ENCODE data around the gene RNF5.

DNA sequence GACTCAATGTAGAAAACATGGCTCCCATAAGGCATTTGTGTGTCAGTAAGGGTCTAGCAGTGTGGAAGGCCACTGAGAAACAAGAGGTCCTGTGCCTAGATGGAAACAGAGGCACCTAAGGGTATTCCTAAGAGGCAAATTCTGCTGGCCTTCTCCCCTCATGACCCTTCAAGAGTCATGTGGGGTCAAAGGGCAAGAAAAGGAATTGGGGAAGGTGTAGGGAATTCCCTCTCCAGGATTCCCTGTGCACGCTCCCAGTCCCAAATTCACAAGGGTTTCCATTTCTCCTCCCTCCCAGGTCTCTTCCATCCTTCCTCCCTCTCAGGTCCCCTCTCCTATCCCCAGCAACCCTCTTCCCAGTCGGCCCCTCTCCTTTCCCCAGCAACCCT is 2.9 kb upstream of the RNF5 start:
- TF ChIP-seq, protein P1, sequence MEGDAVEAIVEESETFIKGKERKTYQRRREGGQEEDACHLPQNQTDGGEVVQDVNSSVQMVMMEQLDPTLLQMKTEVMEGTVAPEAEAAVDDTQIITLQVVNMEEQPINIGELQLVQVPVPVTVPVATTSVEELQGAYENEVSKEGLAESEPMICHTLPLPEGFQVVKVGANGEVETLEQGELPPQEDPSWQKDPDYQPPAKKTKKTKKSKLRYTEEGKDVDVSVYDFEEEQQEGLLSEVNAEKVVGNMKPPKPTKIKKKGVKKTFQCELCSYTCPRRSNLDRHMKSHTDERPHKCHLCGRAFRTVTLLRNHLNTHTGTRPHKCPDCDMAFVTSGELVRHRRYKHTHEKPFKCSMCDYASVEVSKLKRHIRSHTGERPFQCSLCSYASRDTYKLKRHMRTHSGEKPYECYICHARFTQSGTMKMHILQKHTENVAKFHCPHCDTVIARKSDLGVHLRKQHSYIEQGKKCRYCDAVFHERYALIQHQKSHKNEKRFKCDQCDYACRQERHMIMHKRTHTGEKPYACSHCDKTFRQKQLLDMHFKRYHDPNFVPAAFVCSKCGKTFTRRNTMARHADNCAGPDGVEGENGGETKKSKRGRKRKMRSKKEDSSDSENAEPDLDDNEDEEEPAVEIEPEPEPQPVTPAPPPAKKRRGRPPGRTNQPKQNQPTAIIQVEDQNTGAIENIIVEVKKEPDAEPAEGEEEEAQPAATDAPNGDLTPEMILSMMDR (IDR thresholded peaks at IDR 0.05; ENCODE audit: poor library complexity, severe bottlenecking) = no peak
- TF ChIP-seq RAD21 (conservative IDR thresholded peaks at IDR 0.05) = no peak
- no peak for TF ChIP-seq EZH2 (IDR thresholded peaks at IDR 0.05; ENCODE audit: borderline replicate concordance, insufficient read depth, low read length, poor library complexity, severe bottlenecking)
- no peak for TF ChIP-seq TAF1 (IDR thresholded peaks at IDR 0.05; ENCODE audit: low read depth)
- TF ChIP-seq, protein P2, sequence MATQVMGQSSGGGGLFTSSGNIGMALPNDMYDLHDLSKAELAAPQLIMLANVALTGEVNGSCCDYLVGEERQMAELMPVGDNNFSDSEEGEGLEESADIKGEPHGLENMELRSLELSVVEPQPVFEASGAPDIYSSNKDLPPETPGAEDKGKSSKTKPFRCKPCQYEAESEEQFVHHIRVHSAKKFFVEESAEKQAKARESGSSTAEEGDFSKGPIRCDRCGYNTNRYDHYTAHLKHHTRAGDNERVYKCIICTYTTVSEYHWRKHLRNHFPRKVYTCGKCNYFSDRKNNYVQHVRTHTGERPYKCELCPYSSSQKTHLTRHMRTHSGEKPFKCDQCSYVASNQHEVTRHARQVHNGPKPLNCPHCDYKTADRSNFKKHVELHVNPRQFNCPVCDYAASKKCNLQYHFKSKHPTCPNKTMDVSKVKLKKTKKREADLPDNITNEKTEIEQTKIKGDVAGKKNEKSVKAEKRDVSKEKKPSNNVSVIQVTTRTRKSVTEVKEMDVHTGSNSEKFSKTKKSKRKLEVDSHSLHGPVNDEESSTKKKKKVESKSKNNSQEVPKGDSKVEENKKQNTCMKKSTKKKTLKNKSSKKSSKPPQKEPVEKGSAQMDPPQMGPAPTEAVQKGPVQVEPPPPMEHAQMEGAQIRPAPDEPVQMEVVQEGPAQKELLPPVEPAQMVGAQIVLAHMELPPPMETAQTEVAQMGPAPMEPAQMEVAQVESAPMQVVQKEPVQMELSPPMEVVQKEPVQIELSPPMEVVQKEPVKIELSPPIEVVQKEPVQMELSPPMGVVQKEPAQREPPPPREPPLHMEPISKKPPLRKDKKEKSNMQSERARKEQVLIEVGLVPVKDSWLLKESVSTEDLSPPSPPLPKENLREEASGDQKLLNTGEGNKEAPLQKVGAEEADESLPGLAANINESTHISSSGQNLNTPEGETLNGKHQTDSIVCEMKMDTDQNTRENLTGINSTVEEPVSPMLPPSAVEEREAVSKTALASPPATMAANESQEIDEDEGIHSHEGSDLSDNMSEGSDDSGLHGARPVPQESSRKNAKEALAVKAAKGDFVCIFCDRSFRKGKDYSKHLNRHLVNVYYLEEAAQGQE (IDR thresholded peaks at IDR 0.05; ENCODE audit: borderline replicate concordance) = no peak
- no peak for TF ChIP-seq EP300 (conservative IDR thresholded peaks at IDR 0.05; ENCODE audit: poor library complexity, severe bottlenecking)
